RPMI7951 (cell line): Measurements from ENCODE around the gene NFILZ. TPM values are rescaled to one million over a fixed set of nuclear protein-coding genes. Genes with fewer than 3 reads are reported as not detected.
"Not testable (repeated sequence)": the region's sequence is repeated elsewhere in the genome, so short reads cannot be mapped to it uniquely, and the experiment has no call there.

Experiments used
- DNase-seq: peaks from one replicate; pipeline ENCODE4 v3.0.0-alpha.2; 2012; ENCODE audit warnings: low read depth
- total RNA-seq: library from RNA; depleted of rRNA; stranded (reverse); fragments of >200 nt; shearing (Covaris generic); gene quantifications from 2 replicates; pipeline ENCODE4 v1.2.3, GENCODE V29; 2014

Gene NFILZ
- total RNA-seq, 1 experiment from 2014 or later: not detected

DNA sequence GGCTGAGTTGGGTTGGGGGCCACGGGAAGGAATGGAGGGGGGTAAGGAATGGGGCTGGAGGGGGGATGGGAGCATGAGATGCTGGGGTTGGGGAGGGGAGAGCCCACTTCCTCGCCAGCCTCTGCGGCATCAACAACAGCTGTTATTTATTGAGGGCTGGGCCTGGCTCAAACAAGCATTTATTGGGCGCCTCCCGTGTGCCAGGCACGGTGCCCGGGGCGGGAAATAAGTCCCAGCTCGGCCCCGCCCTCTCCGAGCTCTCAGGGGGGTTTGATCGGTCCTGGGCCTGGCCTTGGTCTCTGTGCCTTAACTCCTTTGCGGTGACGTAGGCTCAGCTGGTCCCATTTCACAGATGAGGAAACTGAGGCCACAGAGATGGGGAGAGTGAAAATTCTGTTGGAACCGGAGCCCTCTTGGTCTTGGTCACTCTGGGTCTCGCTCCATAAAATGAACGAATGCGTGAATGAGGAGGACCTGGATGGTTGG is 19.0 kb upstream of the NFILZ start:
- DNase-seq: no peak

DNA sequence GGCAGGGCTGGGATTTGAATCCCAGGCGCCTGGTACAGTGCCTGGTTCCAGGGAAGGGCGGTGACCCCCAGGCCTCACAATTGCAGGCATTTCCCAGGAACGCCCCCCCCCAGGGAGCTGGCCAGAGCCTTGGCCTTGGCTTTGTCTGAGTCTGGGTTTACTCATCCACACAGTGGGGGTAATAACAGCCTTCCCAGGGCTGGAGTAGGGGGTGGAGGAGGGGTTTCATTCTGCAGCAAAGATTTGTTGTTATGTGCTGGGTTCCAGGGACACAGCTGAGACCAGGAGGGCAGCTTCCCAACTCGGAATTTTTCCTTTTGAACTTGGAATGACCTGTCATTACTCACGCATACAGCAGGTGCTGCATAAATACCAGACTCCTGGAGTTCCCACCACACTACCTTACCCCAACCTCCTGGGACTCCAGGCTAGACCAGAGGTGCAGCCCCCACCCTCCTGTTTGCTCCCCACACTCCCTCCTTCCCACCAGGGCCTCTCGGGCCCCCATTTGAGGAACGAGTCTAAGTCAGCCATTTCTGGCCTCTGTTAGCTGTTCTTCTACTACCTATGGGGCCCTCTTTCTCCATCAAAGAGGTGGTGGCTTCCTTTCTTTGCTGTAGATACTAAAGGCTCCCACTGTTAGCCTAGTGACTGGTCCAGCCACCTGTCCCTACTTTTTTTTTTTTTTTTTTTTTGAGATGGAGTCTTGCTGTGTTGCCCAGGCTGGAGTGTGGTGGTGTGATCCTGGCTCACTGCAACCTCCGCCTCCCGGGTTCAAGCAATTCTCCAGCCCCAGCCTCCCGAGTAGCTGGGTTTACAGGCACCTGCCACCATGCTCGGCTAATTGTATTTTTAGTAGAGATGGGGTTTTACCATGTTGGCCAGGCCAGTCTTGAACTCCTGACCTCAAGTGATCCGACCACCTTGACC is 18.3 kb upstream of the NFILZ start:
- DNase-seq: peak; percentile 26

DNA sequence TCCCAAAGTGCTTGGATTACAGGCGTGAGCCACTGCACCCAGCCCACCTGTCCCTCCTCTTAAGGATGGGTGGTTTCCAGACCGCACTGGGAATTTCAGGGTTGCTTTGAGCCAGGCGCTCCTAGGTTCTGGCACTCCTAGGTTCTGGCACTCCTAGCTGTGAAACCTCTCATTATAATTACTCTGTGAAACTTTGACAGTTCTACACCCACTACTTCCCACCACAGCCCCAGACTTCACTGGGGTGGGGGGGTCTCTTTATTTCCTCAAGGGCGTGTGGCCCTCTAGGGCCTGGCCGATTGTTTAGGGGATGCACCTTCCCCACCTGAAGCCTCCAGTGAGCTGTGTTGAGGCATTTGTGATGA is 17.6 kb upstream of the NFILZ start:
- DNase-seq: no peak

DNA sequence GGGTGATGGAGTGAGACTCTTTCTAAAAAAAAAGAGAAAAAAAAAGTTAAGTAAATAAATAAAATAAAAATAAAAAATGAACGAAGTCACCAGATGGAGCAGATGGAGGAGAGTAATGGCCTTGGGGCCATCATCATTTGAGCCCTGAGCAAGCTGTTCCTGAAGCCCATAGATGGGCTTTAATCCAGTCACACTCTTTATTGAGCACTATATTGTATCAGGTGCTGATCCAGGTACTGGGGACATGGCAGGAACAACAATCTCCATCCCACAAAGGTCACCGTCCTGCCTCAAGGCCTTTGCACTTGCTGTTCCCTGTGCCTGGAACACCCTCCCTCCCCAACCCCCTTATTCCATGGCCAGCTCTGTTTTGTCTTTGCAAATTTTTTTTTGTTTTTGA is 16.0 kb upstream of the NFILZ start:
- DNase-seq: no peak

DNA sequence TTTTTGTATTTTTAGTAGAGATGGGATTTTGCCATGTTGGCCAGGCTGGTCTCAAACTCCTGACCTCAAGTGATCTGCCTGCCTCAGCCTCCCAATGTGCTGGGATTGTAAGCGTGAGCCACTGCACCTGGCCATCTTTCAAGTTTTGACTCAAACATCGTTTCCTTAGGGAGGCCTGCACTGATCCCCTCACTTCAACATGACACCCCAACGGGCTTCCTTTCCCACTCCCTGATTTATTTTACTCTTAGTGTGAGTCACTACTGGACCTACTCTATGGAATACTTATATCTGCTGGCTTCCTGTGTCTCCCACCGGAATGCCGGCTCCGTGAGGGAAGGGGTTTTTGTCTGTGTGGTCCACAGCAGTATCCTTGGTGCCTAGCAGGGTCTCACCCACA is 15.4 kb upstream of the NFILZ start:
- no peak for DNase-seq

DNA sequence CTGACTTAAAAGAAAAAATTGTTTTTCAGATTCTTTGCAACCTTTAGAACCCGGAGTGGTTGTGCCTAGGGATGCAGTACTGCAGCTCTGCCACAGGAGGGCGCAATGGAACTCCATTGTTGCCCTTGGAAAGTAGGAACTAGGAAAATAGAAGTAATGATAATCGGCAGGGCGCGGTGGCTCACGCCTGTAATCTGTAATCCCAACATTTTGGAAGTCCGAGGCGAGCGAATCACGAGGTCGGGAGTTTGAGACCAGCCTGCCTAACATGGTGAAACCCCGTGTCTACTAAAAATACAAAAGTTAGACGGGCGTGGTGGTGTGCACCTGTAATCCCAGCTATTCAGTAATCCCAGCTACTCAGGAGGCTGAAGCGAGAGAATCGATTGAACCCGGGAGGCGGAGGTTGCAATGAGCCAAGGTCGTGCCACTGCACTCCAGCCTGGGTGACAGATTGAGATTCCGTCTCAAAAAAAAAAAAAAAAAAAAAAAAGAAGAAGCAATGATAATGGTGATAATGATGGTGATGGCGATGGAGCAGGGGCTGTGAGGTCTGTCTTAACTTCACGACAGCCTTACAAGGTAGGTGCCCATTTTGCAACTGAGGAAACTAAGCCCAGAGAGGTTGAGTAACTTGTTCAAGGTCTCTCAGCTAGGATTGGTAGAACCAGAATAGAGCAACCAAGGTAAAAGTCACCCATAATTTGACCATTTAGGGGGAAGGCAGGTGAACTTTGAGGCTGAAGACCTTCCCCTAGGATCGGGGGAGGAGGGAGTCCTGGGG is 14.4 kb upstream of the NFILZ start:
- DNase-seq: peak; percentile 29

DNA sequence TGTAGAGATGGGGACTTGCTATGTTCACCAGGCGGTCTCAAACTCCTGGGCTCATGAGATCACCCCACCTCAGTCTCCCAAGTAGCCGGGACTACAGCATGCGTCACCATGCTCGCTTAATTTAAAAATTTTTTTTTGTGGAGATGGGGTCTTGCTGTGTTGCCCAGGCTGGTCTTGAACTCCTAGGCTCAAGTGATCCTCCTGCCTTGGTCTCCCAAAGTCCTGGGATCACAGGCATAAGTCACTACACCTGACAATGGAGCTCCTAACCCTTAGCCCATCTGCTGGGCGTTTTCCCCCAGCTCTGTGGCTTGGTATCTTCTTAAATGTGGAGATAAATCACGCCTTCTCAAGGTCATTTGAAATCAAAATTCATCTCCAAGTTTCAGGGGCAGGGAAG is 13.6 kb upstream of the NFILZ start:
- DNase-seq: no peak

DNA sequence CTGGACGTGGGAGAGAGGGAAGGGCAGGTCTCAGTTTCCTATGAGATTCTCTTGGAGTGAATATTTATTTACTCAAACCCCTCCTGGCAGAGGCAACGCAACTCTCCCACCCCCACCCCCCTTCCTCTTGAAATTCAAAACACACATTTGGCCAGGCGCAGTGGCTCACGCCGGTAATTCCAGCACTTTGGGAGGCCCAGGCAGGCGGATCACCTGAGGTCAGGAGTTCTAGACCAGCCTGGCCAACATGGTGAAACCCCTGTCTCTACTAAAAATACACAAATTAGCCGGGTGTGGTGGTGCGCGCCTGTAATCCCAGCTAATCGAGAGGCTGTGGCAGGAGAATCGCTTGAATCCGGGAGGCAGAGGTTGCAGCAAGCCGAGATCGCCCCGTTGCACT is 13.1 kb upstream of the NFILZ start:
- not testable (repeated sequence) for DNase-seq

DNA sequence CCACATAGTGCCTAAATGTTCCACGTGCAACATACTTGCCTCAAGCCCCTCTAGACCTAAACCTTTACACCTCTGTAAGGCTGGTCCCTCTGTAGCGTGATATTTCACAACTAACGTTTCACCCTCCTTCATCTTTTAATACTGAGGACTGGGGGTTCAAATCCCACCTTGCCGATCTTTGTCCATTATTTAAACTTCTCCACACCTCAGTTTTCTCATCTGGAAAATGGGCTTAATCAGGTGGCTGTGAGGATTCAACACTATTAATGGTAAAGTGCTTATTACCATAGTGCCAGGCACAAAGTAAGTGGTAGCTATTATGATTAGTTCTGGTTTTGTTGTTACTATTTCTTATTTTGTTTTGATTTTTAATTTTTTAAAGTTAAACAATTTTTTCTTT is 12.4 kb upstream of the NFILZ start:
- no peak for DNase-seq

DNA sequence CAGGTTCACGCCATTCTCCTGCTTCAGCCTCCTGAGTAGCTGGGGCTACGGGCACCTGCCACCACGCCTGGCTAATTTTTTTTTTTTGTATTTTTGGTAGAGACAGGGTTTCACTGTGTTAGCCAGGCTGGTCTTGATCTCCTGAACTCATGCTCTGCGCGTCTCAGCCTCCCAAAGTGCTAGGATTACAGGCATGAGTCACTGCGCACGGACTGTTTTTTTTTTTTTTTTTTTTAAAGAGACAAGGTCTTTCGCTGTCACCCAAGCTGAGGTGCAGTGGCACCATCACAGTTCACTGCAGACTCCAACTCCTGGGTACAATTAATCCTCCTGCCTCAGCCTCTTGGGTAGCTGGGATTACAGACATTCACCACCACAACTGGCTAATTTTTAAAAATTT is 11.7 kb upstream of the NFILZ start:
- DNase-seq: peak; percentile 22

DNA sequence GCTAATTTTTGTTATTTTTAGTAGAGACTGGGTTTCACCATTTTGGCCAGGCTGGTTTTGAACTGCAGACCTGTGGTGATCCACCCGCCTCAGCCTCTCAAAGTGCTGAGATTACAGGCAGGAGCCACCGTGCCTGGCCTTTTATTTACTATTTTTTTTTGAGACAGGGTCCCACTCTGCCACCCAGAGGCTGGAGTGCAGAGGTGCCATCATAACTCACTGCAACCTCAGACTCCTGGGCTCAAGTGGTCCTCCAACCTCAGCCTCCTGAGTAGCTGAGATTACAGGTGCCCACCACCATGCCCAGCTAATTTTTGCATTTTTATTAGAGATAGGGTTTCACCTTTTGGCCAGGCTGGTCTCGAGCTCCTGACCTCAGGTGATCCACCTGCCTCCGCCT is 7.5 kb upstream of the NFILZ start:
- not testable (repeated sequence) for DNase-seq

DNA sequence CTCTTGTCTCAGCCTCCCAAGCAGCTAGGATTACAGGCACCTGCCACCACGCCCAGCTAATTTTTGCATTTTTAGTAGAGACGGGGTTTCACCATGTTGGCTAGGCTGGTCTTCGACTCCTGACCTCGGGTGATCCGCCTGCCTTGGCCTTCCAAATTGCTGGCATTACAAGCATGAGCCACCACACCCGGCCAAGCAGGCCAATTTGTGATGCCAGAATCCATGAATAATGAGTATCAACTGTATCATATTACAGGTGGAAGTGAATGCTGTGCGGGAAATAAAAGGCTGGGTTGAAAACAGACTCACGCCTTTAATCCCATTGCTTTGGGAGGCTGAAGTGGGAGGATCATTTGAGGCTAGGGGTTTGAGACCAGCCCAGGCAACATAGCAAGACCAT is 3.6 kb upstream of the NFILZ start:
- no peak for DNase-seq

DNA sequence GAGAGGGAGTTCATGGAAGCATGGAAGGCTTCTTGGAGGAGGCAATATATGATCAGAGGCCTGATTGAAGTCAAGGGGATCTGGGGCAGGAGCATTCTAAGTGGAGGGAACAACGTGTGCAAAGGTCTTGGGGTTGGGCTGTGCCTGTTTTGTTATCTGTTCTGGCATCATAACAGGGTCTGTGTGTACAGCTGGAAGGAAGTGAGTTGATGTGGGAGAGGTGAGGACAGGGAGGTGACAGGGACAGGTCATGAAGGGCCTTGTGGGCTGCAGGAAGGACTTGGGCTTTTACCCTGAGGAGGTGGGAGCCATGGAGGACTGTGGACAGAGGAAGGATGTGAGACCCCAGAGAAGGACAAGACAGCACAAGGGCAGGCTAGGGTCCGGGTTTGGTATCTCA is 1.2 kb upstream of the NFILZ start:
- DNase-seq: no peak

DNA sequence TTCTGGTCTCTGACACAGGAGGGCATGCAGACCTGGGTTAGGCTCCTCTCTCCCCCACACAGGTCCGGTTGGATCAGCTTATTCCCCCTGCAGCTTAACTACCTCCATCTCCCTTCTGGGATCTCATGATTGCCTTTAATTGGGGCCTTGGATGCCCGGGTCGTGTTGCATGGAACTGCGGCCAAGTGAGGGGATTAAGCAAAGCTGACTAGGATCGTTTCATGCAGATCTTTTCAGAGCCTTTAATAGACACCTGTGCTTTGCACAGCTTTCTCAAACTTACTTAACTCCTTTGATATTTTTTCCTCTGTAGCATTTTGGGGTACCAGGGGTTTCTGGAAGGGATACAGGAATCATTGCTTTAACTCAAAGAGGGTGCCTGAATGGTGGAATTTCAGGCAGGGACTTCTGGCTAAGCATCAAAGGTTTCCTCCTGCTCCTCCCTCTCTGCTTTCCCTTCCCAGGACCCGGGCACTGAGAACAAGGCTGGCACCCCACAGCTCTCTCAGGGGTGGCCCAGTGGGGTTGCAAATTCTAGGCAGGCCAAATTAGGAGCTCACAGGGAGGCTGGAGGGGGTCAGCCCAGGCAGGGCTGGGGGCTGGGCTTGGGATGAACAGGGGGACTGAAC is 477 bp downstream of the NFILZ start:
- DNase-seq: no peak

DNA sequence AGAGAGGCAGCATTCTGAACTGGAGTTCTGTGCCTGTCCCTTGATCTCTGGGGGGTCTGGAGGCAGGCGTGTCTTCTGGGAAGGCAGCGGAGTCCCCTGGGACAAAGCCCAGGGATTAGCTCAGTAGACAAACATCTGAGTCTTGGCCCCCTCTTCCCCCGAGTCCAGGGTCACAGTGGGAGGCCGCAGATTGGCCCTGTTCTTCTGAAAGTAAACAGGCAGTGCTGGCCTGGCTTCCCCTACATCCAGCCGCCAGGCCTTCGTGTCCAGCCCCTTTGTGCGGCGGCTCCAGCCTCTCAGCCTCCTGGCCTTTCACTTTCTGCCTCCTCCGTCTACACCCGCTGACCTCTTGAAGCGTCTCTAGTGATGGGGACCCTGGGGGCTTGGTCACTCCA is 989 bp downstream of the NFILZ start:
- DNase-seq: no peak

DNA sequence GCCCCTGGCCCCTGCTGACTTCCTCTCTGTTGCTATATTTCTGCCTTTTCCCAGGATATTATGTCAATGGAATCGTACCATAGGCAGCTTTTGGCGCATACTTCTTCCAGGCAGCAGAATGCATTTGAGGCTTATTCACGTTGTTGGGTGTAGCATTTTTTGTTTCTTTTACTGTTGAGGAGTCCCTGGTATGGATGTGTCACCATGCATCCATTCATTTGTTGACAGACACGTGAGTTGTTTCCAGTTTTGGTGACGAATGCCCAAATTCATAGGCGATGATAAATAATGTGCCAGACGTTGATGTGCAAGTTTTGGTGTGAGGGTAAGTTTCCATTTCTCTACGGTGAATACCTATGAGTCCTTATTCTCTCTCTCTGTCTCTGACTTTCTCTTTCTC is 5.0 kb downstream of the NFILZ start:
- DNase-seq: no peak

DNA sequence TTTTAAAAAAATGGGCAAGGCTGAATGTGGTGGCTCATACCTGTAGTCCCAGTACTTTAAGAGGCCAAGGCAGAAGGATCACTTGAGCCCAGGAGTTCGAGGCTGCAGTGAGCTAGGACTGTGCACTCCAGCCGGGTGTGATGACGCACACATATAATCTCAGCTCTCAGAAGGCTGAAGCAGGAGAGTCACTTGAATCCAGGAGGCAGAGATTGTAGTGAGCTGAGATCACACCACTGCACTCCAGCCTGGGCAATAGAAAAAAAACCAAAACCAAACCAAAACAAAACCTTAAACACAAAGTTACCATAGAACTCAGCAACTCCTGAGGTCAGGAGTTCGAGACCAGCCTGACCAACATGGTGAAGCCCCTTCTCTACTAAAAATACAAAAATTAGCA is 6.6 kb downstream of the NFILZ start:
- not testable (repeated sequence) for DNase-seq

DNA sequence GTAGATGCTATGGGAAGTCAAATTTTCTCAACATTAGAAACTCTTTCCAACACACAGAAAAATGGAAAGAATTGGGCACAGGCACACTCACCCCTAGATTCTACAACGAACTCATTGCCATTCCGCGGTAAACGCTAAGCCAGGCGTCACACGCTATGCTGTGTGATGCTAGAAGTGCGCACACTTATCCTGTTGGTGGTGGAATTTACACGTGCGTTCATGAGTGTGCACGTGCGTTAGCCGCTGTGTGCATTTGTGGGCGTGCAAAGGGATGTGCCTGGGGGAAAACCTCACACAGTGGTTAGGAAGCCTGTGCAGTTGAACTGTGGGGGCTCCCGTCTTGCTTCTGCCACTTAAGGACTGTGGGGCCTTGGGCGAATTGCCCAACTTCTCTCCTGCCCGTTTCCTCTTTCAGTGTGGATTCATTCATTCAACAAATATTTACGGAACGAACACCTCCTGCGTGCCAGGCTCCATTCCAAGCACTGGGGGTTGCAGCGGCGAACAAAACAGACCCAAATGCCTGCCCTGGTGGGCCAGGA is 7.7 kb downstream of the NFILZ start:
- peak; percentile 47 for DNase-seq

DNA sequence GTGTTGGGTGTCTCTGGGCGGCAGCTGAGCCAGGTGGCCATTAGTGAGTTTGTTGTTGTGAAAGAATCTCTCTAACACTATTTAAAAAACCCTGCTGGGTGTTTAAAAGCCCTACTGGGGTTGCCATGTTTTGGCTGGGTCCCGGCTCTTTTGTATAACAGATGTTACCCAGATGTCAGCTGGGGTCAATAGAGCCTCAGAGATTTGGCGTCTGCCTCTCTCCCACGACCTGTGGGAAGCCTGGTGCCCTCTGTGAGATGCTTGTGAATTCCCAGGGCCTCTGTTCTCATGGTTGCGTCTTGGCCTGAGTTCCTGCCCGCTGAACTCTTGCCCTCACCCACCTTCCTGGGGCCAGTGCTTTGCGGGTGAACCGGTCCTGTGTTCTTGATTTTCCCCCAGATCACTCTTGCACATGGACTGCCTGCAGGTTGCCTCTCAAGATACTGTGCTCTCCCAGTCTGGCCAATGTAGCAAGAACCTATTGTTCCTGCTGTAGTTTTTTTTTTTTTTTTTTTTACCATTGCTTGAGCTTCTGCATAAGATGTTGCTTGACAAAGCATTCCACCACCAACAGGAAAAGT is 9.5 kb downstream of the NFILZ start:
- peak; percentile 48 for DNase-seq

DNA sequence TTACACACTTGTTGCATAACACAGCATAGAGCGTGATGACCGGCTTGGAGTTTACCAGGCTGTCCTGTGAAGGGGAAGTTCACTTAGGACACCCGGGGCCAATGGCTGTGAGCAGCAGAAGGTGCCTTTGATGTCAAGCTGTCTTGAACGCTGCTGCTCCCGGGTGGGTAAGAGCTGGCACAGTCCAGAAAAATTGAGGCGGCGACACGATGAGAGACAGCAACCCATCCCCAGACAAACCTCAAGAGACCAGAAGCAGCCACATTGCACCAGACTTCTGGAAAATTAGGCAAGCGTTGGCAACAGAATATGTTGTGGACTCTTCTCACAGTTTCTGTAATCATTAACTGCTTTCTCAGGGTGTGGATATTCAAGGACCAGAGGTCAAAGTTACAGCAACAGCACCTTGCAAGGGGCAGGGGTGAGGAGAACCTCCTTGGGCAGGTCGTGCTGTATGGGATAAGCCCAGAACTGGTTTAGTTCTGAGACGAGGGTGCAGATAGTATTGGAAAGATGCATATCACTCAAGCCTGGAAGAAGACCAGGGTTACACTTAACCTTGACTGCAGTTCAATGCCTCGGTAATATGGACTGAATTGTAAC is 10.1 kb downstream of the NFILZ start:
- no peak for DNase-seq

DNA sequence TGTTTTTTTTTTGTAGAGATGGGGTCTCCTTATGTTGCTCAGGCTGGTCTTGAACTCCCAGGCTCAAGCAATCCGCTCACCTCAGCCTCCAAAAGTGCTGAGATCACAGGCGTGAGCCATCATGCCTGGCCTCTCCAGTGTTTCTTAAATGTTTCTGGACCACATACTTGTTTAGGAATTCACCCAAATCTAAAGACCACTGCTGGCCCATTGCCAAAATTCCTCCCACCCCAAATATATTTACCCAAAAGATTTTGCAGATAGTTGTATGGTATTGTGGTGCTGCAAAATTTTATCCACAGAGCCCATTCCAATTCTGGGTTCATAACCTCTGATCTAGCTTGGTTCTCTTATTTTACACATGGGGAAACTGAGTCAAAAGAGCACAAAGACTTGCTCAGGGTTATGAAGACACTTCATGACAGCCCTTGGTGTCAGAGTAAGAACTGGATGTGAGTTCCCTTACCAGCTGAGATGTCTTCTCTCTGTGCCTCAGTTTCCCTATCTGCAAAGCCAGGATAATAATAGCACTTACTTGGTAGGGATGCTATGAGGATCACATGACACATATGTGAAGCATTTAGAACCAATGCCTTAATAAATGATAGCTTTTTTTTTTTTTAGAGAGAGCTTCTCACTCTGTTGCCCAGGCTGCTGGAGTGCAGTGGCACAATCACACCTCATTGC is 10.9 kb downstream of the NFILZ start:
- DNase-seq: no peak
